WTC11 (cell line): ENCODE measurements around the gene GRN. TPM values are rescaled to one million over a fixed set of nuclear protein-coding genes. Genes with fewer than 3 reads are reported as not detected.
"Not testable (repeated sequence)": the region's sequence is repeated elsewhere in the genome, so short reads cannot be mapped to it uniquely, and the experiment has no call there.

Source experiments
- ATAC-seq: fragments of 200-7000 bp; cut with Tn5 transposase; 2 replicates; pipeline ENCODE4 v1.10.0; 2021; ENCODE audit warnings: mild to moderate bottlenecking, moderate library complexity
- CTCF ChIA-PET: fragments of 300-600 bp; sonication (Branson Sonifier 250); formaldehyde crosslinking; loops from one replicate; lab custom pipeline; 2021; ENCODE audit warnings: antibody characterized with exemption; lab: Charles Lee
- POLR2A ChIA-PET: fragments of 350-600 bp; sonication (Branson Sonifier 250); formaldehyde crosslinking; loops from one replicate; lab custom pipeline; 2021; ENCODE audit warnings: antibody characterized with exemption; lab: Charles Lee
- DNase-seq: peaks from one replicate; pipeline ENCODE4 v3.0.0; 2021; ENCODE audit warnings: low spot score
- H3K27ac Mint-ChIP-seq: 2 replicates; pipeline ENCODE4 v1.8.0; 2021; ENCODE audit warnings: mixed read lengths
- H3K27me3 Mint-ChIP-seq: 2 replicates; pipeline ENCODE4 v1.8.0; 2021; ENCODE audit warnings: low read depth, mild to moderate bottlenecking, moderate library complexity, mixed read lengths
- H3K36me3 Mint-ChIP-seq: 2 replicates; pipeline ENCODE4 v1.8.0; 2021; ENCODE audit warnings: mixed read lengths
- H3K4me1 Mint-ChIP-seq: 2 replicates; pipeline ENCODE4 v1.8.0; 2022; ENCODE audit warnings: mixed read lengths
- H3K4me3 Mint-ChIP-seq: 2 replicates; pipeline ENCODE4 v1.8.0; 2021; ENCODE audit warnings: mild to moderate bottlenecking, moderate library complexity, mixed read lengths
- H3K9me3 Mint-ChIP-seq: 2 replicates; pipeline ENCODE4 v1.8.0; 2021; ENCODE audit warnings: mixed read lengths
- CREB1 ChIP-seq: sonication (generic); formaldehyde crosslinking; IDR thresholded peaks from 2 replicates; pipeline ENCODE4 v1.8.0; 2023; ENCODE audit warnings: mild to moderate bottlenecking, missing genetic modification reagents
- GABPB1 ChIP-seq: sonication (generic); formaldehyde crosslinking; IDR thresholded peaks from 2 replicates; pipeline ENCODE4 v1.8.1; 2023; ENCODE audit warnings: mild to moderate bottlenecking, missing genetic modification reagents
- JUN ChIP-seq: sonication (generic); formaldehyde crosslinking; IDR thresholded peaks from 2 replicates; pipeline ENCODE4 v1.8.0; 2023; ENCODE audit warnings: mild to moderate bottlenecking, missing genetic modification reagents
- TEAD4 ChIP-seq: sonication (generic); formaldehyde crosslinking; IDR thresholded peaks from 2 replicates; pipeline ENCODE4 v1.8.0; 2022; ENCODE audit warnings: mild to moderate bottlenecking, missing genetic modification reagents
- ZBTB21 ChIP-seq: sonication (generic); formaldehyde crosslinking; IDR thresholded peaks from 2 replicates; pipeline ENCODE4 v1.8.1; 2023; ENCODE audit warnings: mild to moderate bottlenecking, missing genetic modification reagents, borderline replicate concordance
- ZNF121 ChIP-seq: sonication (generic); formaldehyde crosslinking; IDR thresholded peaks from 2 replicates; pipeline ENCODE4 v1.8.0; 2023; ENCODE audit warnings: missing genetic modification reagents
- ZNF232 ChIP-seq: sonication (generic); formaldehyde crosslinking; IDR thresholded peaks from 2 replicates; pipeline ENCODE4 v1.8.0; 2022; ENCODE audit warnings: mild to moderate bottlenecking, missing genetic modification reagents
- ZNF317 ChIP-seq: sonication (generic); formaldehyde crosslinking; IDR thresholded peaks from 2 replicates; pipeline ENCODE4 v1.8.1; 2023; ENCODE audit warnings: low read depth, mild to moderate bottlenecking, moderate library complexity, missing genetic modification reagents, borderline replicate concordance
- total RNA-seq: library from RNA; stranded (reverse); gene quantifications from 3 replicates; pipeline ENCODE4 v1.2.3, GENCODE V29; 2021
- TF ChIP-seq, protein P1 (sequence below): fragments of 250-450 bp; sonication (Bioruptor Pico); IDR thresholded peaks from 2 replicates; pipeline ENCODE4 v1.9.0; 2021; ENCODE audit warnings: mild to moderate bottlenecking, borderline replicate concordance
- TF ChIP-seq, protein P2 (sequence below): fragments of 200-600 bp; IDR thresholded peaks from 2 replicates; pipeline ENCODE4 v1.8.0; 2022; ENCODE audit warnings: antibody characterized with exemption
- TF ChIP-seq, protein P3 (sequence below): fragments of 250-450 bp; sonication (Bioruptor Pico); IDR thresholded peaks from 2 replicates; pipeline ENCODE4 v2.1.2; 2022; ENCODE audit warnings: mild to moderate bottlenecking, moderate library complexity
- TF ChIP-seq, protein P4 (sequence below): fragments of 250-450 bp; sonication (Bioruptor Pico); IDR thresholded peaks from 2 replicates; pipeline ENCODE4 v1.9.0; 2021; ENCODE audit warnings: moderate library complexity, mild to moderate bottlenecking, inconsistent platforms, borderline replicate concordance
- TF ChIP-seq, protein P5 (sequence below): sonication (generic); formaldehyde crosslinking; IDR thresholded peaks from 2 replicates; pipeline ENCODE4 v1.8.1; 2023; ENCODE audit warnings: mild to moderate bottlenecking, missing genetic modification reagents, borderline replicate concordance

Gene GRN
- total RNA-seq, 1 experiment from 2014 or later = 177 TPM

DNA sequence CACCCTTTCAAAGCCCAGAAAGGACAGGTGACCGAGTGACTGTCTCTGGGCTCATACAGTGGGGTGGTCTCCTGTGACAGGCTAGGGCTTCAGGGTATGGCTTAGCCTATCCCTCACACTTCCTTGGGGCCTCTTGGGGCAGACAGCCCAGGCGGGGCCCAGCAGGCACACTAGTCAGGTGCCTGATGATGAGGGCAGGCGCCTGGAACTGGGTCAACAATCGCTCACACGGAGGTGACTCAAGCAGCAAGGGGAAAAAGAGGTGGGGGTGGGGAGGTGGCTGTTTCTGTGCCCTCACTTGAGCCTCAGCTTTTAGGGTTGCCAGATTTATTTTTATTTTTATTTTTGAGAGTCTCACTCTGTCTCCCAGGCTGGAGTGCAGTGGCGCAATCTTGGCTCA, 6.4 kb upstream of the GRN start (continued):
- TF ChIP-seq, protein P1, sequence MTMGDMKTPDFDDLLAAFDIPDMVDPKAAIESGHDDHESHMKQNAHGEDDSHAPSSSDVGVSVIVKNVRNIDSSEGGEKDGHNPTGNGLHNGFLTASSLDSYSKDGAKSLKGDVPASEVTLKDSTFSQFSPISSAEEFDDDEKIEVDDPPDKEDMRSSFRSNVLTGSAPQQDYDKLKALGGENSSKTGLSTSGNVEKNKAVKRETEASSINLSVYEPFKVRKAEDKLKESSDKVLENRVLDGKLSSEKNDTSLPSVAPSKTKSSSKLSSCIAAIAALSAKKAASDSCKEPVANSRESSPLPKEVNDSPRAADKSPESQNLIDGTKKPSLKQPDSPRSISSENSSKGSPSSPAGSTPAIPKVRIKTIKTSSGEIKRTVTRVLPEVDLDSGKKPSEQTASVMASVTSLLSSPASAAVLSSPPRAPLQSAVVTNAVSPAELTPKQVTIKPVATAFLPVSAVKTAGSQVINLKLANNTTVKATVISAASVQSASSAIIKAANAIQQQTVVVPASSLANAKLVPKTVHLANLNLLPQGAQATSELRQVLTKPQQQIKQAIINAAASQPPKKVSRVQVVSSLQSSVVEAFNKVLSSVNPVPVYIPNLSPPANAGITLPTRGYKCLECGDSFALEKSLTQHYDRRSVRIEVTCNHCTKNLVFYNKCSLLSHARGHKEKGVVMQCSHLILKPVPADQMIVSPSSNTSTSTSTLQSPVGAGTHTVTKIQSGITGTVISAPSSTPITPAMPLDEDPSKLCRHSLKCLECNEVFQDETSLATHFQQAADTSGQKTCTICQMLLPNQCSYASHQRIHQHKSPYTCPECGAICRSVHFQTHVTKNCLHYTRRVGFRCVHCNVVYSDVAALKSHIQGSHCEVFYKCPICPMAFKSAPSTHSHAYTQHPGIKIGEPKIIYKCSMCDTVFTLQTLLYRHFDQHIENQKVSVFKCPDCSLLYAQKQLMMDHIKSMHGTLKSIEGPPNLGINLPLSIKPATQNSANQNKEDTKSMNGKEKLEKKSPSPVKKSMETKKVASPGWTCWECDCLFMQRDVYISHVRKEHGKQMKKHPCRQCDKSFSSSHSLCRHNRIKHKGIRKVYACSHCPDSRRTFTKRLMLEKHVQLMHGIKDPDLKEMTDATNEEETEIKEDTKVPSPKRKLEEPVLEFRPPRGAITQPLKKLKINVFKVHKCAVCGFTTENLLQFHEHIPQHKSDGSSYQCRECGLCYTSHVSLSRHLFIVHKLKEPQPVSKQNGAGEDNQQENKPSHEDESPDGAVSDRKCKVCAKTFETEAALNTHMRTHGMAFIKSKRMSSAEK = no peak
- TF ChIP-seq GABPB1 (CRISPR knock-in tag) = no peak

DNA sequence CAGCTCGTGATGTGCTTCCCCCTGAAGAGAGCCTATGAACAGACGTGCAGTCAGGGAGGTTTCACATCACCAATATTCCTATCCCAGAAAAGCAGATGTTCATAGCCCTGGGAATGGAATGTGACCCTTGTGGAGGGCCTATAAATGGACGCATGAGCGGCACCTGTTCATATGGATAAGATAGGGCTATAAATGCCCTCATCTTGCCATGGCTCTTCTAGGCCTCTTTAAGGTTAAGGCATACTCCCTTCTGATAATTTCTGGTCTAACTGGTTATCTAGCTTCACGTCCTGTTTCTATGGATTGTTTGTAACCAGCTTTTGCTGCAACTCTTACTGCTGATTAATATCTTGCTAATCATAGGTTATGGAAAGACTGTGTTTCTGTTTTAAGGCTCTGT, 4.5 kb upstream of the GRN start:
- H3K9me3 Mint-ChIP-seq, DNase-seq, H3K4me3 Mint-ChIP-seq, H3K36me3 Mint-ChIP-seq, H3K27ac Mint-ChIP-seq, POLR2A ChIA-PET, H3K4me1 Mint-ChIP-seq, ATAC-seq: not testable (repeated sequence)
- peaks cover 23% of the 10 kb centered on the region for H3K27me3 Mint-ChIP-seq
- CTCF ChIA-PET = interaction anchor here (0.6 to 3.1 kb wide), 3 partner anchors 10 to 119 kb away, joined by 5 to 14 read pairs (median 7); no protein-coding TSS in a partner anchor

DNA sequence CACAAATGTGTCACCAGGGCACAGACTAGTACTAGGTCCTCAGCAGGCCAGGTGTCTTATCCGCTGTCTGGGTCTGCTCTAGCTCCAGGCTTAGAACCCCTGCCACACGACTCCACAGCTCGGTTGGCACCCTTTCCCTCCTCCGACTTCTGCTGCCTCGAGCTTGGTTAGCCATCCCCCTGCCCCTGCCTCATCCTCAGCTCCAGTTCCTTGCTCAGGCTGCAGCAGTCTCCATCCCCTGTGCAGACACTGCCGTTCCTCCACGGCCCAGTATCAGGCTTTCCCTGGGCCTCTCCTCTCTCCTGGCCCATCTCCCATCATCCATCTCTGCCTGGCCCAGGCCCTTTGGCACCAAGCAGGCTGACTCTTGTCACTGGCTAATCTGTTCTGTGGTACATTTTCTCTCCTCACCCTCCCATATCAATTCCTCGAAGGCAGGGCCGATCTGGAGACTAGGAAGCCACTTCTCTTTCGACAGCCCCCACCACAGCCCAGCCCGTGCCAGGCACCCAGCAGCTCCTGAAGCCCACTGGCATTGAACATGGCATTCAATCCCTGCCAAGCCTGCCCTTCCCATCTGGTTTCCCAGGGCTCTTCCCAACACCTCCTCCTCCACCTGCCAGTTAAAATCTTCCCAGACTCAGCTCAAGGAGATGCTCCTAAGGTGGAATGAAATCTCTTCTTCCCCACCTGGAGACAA, 1.4 kb upstream of the GRN start:
- ChIA-PET CTCF (interaction anchor here (2.5 to 3.5 kb wide), 6 partner anchors 11 to 220 kb away, joined by 7 to 78 read pairs (median 20); partner anchors contain the start of gene HDAC5), POLR2A (no interaction called here)
- Mint-ChIP-seq H3K27me3 (peaks cover 20% of the 10 kb centered on the region), H3K4me3 (no peak overlapping the region), H3K9me3 (no peaks in the 10 kb centered on the region), H3K27ac (no peak overlapping the region), H3K36me3 (no peaks in the 10 kb centered on the region), H3K4me1 (peaks cover 8% of the 10 kb centered on the region)
- ATAC-seq (no peak), DNase-seq (no peak)
- TF ChIP-seq ZNF232 (CRISPR knock-in tag) (no peak), GABPB1 (CRISPR knock-in tag) (no peak), ZNF317 (no peak), TEAD4 (no peak), ZNF121 (no peak), JUN (no peak), CREB1 (CRISPR knock-in tag) (no peak), ZBTB21 (CRISPR knock-in tag) (no peak)
- TF ChIP-seq, protein P2, sequence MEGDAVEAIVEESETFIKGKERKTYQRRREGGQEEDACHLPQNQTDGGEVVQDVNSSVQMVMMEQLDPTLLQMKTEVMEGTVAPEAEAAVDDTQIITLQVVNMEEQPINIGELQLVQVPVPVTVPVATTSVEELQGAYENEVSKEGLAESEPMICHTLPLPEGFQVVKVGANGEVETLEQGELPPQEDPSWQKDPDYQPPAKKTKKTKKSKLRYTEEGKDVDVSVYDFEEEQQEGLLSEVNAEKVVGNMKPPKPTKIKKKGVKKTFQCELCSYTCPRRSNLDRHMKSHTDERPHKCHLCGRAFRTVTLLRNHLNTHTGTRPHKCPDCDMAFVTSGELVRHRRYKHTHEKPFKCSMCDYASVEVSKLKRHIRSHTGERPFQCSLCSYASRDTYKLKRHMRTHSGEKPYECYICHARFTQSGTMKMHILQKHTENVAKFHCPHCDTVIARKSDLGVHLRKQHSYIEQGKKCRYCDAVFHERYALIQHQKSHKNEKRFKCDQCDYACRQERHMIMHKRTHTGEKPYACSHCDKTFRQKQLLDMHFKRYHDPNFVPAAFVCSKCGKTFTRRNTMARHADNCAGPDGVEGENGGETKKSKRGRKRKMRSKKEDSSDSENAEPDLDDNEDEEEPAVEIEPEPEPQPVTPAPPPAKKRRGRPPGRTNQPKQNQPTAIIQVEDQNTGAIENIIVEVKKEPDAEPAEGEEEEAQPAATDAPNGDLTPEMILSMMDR = no peak
- TF ChIP-seq, protein P3, sequence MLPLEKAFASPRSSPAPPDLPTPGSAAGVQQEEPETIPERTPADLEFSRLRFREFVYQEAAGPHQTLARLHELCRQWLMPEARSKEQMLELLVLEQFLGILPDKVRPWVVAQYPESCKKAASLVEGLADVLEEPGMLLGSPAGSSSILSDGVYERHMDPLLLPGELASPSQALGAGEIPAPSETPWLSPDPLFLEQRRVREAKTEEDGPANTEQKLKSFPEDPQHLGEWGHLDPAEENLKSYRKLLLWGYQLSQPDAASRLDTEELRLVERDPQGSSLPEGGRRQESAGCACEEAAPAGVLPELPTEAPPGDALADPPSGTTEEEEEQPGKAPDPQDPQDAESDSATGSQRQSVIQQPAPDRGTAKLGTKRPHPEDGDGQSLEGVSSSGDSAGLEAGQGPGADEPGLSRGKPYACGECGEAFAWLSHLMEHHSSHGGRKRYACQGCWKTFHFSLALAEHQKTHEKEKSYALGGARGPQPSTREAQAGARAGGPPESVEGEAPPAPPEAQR = no peak
- TF ChIP-seq, protein P4, sequence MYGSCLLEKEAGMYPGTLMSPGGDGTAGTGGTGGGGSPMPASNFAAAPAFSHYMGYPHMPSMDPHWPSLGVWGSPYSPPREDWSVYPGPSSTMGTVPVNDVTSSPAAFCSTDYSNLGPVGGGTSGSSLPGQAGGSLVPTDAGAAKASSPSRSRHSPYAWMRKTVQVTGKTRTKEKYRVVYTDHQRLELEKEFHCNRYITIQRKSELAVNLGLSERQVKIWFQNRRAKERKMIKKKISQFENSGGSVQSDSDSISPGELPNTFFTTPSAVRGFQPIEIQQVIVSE (CRISPR knock-in tag) = no peak
- TF ChIP-seq, protein P5, sequence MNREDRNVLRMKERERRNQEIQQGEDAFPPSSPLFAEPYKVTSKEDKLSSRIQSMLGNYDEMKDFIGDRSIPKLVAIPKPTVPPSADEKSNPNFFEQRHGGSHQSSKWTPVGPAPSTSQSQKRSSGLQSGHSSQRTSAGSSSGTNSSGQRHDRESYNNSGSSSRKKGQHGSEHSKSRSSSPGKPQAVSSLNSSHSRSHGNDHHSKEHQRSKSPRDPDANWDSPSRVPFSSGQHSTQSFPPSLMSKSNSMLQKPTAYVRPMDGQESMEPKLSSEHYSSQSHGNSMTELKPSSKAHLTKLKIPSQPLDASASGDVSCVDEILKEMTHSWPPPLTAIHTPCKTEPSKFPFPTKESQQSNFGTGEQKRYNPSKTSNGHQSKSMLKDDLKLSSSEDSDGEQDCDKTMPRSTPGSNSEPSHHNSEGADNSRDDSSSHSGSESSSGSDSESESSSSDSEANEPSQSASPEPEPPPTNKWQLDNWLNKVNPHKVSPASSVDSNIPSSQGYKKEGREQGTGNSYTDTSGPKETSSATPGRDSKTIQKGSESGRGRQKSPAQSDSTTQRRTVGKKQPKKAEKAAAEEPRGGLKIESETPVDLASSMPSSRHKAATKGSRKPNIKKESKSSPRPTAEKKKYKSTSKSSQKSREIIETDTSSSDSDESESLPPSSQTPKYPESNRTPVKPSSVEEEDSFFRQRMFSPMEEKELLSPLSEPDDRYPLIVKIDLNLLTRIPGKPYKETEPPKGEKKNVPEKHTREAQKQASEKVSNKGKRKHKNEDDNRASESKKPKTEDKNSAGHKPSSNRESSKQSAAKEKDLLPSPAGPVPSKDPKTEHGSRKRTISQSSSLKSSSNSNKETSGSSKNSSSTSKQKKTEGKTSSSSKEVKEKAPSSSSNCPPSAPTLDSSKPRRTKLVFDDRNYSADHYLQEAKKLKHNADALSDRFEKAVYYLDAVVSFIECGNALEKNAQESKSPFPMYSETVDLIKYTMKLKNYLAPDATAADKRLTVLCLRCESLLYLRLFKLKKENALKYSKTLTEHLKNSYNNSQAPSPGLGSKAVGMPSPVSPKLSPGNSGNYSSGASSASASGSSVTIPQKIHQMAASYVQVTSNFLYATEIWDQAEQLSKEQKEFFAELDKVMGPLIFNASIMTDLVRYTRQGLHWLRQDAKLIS (CRISPR knock-in tag) = no peak
